NCI-H2081 (cell line): ENCODE results near the gene ALLC.

Experiments used
- DNase-seq, 2 experiments: peaks; one replicate each; lab custom pipeline; 2025; lab: John Stamatoyannopoulos, UW

Gene ALLC

GRCh38 chr2:3679180-3679579 is 21.2 kb downstream of the ALLC start:
- DNase-seq, result no peak

- DNase-seq, result no peak
These were observed 21.8 kb downstream of the ALLC start for GRCh38 chr2:3679616-3680393.

- no peak for DNase-seq
These were observed 22.7 kb downstream of the ALLC start for GRCh38 chr2:3680548-3681345.

GRCh38 chr2:3681625-3682024 is 23.6 kb downstream of the ALLC start:
- no peak for DNase-seq

- no peak for DNase-seq
These were observed 24.8 kb downstream of the ALLC start for GRCh38 chr2:3682811-3683210.

- no peak for DNase-seq
These were observed 25.9 kb downstream of the ALLC start for GRCh38 chr2:3683748-3684454.

GRCh38 chr2:3689998-3690748 is 32.2 kb downstream of the ALLC start:
- no peak for DNase-seq

- peak; percentile 66 to 76 for DNase-seq
These were observed 34.4 kb downstream of the ALLC start for GRCh38 chr2:3692375-3692774.

- no peak for DNase-seq
These were observed 38.5 kb downstream of the ALLC start for GRCh38 chr2:3696545-3696944.

GRCh38 chr2:3701071-3701470 is 43.1 kb downstream of the ALLC start:
- no peak for DNase-seq

GRCh38 chr2:3703236-3703756 is 45.3 kb downstream of the ALLC start, which contains the start of gene DCDC2C:
Gene DCDC2C, plus strand, starts transcription at chr2:3703575. Its CDS starts 177 bp downstream, at chr2:3703752.
- DNase-seq, result no peak

GRCh38 chr2:3703757-3704355 is 45.9 kb downstream of the ALLC start:
- no peak for DNase-seq

- no peak for DNase-seq
These were observed 46.7 kb downstream of the ALLC start for GRCh38 chr2:3704692-3705091.

GRCh38 chr2:3705782-3706181 is 47.8 kb downstream of the ALLC start:
- no peak for DNase-seq

GRCh38 chr2:3706892-3707291 is 48.9 kb downstream of the ALLC start:
- DNase-seq, result no peak

GRCh38 chr2:3708576-3708975 is 50.6 kb downstream of the ALLC start:
- DNase-seq, result no peak

GRCh38 chr2:3709225-3709624 is 51.2 kb downstream of the ALLC start:
- no peak for DNase-seq

GRCh38 chr2:3712424-3712823 is 54.4 kb downstream of the ALLC start:
- DNase-seq, result no peak

- DNase-seq, result peak in 1 of 2 experiments; percentile 15
These were observed 55.0 kb downstream of the ALLC start for GRCh38 chr2:3712831-3713503.

GRCh38 chr2:3718679-3719078 is 60.7 kb downstream of the ALLC start:
- DNase-seq, result no peak

- DNase-seq, result no peak
These were observed 67.0 kb downstream of the ALLC start for GRCh38 chr2:3725002-3725401.
